IMR-90 (cell line): ENCODE measurements around the gene BGN. TPM values are rescaled to one million over a fixed set of nuclear protein-coding genes. Genes with fewer than 3 reads are reported as not detected.

Experiments used
- ATAC-seq: fragments of 200-7000 bp; cut with Tn5 transposase; 2 replicates; pipeline ENCODE4 v1.9.1; 2020; ENCODE audit warnings: low read depth, mild to moderate bottlenecking, moderate library complexity
- BruUV-seq: library from RNA; stranded (reverse); fragments of 400-500 nt; replicated peaks from 2 replicates; lab custom pipeline; 2021; lab: Mats Ljungman, UMichigan
- CTCF ChIA-PET: fragments of 300-600 bp; formaldehyde crosslinking; extraction: SDS; loops from one replicate; lab custom pipeline; 2021; ENCODE audit warnings: antibody characterized with exemption; lab: Yijun Ruan, JAX
- POLR2A ChIA-PET: fragments of 300-600 bp; sonication (Branson Sonifier 250); formaldehyde crosslinking; loops from one replicate; lab custom pipeline; 2022; ENCODE audit warnings: antibody characterized with exemption; ENCODE audit not compliant: unreplicated experiment; lab: Charles Lee
- DNase-seq: peaks from one replicate; pipeline ENCODE4 v3.0.0; 2013
- H2AFZ ChIP-seq: replicated peaks from 2 replicates; pipeline ENCODE3; 2013; ENCODE audit warnings: low read length, mild to moderate bottlenecking; ENCODE audit not compliant: poor library complexity
- H2AK5ac ChIP-seq: 2 replicates; pipeline ENCODE4 v1.6.1; 2013; ENCODE audit warnings: low read depth, low read length, inconsistent platforms
- H2AK9ac ChIP-seq: replicated peaks from 2 replicates; pipeline ENCODE3; 2013; ENCODE audit warnings: mild to moderate bottlenecking, low read depth, low read length, moderate library complexity; ENCODE audit not compliant: poor library complexity
- H2BK120ac ChIP-seq: 2 replicates; pipeline ENCODE4 v1.6.1; 2013; ENCODE audit warnings: low read depth, low read length, inconsistent platforms
- H2BK15ac ChIP-seq: 3 replicates; pipeline ENCODE4 v1.6.1; 2013; ENCODE audit warnings: low read depth, low read length, inconsistent platforms
- H2BK20ac ChIP-seq: 2 replicates; pipeline ENCODE4 v1.6.1; 2013; ENCODE audit warnings: low read depth, mild to moderate bottlenecking, inconsistent platforms, low read length, moderate library complexity
- H2BK5ac ChIP-seq: 2 replicates; pipeline ENCODE4 v1.6.1; 2013; ENCODE audit warnings: mild to moderate bottlenecking, low read depth, low read length, inconsistent platforms; ENCODE audit not compliant: poor library complexity, severe bottlenecking
- H3K14ac ChIP-seq: replicated peaks from 2 replicates; pipeline ENCODE4 v1.6.1; 2013; ENCODE audit warnings: low read depth, low read length, inconsistent platforms
- H3K18ac ChIP-seq: 2 replicates; pipeline ENCODE4 v1.6.1; 2013; ENCODE audit warnings: low read depth, low read length, control low read depth
- H3K23ac ChIP-seq: 2 replicates; pipeline ENCODE4 v1.6.1; 2013; ENCODE audit warnings: low read depth, low read length, inconsistent platforms
- H3K27ac ChIP-seq: 2 replicates; pipeline ENCODE4 v1.5.1; 2013; ENCODE audit warnings: mild to moderate bottlenecking, control low read depth, low read length; ENCODE audit not compliant: insufficient read depth
- H3K27me3 ChIP-seq: 2 replicates; pipeline ENCODE4 v1.6.1; 2013; ENCODE audit warnings: low read length; ENCODE audit not compliant: control insufficient read depth, insufficient read depth
- H3K36me3 ChIP-seq: 2 replicates; pipeline ENCODE4 v1.6.1; 2013; ENCODE audit warnings: low read length, mixed read lengths; ENCODE audit not compliant: control insufficient read depth, insufficient read depth
- H3K4ac ChIP-seq: 2 replicates; pipeline ENCODE4 v1.6.1; 2013; ENCODE audit warnings: low read depth, low read length, inconsistent platforms
- H3K4me1 ChIP-seq: 2 replicates; pipeline ENCODE4 v1.6.1; 2013; ENCODE audit warnings: low read length, mixed read lengths; ENCODE audit not compliant: control insufficient read depth, insufficient read depth
- H3K4me2 ChIP-seq: 2 replicates; pipeline ENCODE4 v1.6.1; 2013; ENCODE audit warnings: low read depth, mild to moderate bottlenecking, control low read depth, low read length, moderate library complexity
- H3K4me3 ChIP-seq: 2 replicates; pipeline ENCODE4 v1.5.1; 2013; ENCODE audit warnings: low read depth, mild to moderate bottlenecking, control low read depth, low read length, moderate library complexity; ENCODE audit not compliant: insufficient read depth
- H3K56ac ChIP-seq: 2 replicates; pipeline ENCODE4 v1.6.1; 2013; ENCODE audit warnings: low read length, inconsistent platforms; ENCODE audit not compliant: insufficient read depth; ENCODE audit errors: extremely low read depth
- H3K79me1 ChIP-seq, 2 experiments: 2 replicates each; pipeline ENCODE4 v1.6.1; 2013; ENCODE audit warnings: low read length in 2 of 2, inconsistent platforms in 1 of 2, low read depth in 1 of 2
- H3K9ac ChIP-seq: 2 replicates; pipeline ENCODE4 v1.6.1; 2013; ENCODE audit warnings: low read depth, low read length, control low read depth
- H3K9me1 ChIP-seq: 2 replicates; pipeline ENCODE4 v1.6.1; 2013; ENCODE audit warnings: low read length, inconsistent platforms; ENCODE audit not compliant: insufficient read depth
- H3K9me3 ChIP-seq: 2 replicates; pipeline ENCODE4 v1.6.1; 2013; ENCODE audit warnings: low read length; ENCODE audit not compliant: control insufficient read depth, insufficient read depth
- H4K20me1 ChIP-seq: 2 replicates; pipeline ENCODE4 v1.6.1; 2013; ENCODE audit warnings: low read length, inconsistent platforms; ENCODE audit not compliant: insufficient read depth
- H4K5ac ChIP-seq: 2 replicates; pipeline ENCODE4 v1.6.1; 2013; ENCODE audit warnings: mild to moderate bottlenecking, low read depth, low read length, control low read depth
- H4K8ac ChIP-seq, 2 experiments: 2 replicates each; pipeline ENCODE4 v1.6.1; 2013; ENCODE audit warnings: low read depth in 2 of 2, low read length in 2 of 2, control low read depth in 1 of 2, inconsistent platforms in 1 of 2
- H4K91ac ChIP-seq: 2 replicates; pipeline ENCODE4 v1.6.1; 2013; ENCODE audit warnings: low read depth, low read length, inconsistent platforms; ENCODE audit not compliant: insufficient read depth
- BHLHE40 ChIP-seq: fragments of 150-350 bp; IDR thresholded peaks from 2 replicates; pipeline ENCODE4 v1.6.1; 2016; ENCODE audit warnings: mild to moderate bottlenecking, low read depth, low read length
- CEBPB ChIP-seq: IDR thresholded peaks from 2 replicates; pipeline ENCODE4 v1.6.1; 2012; ENCODE audit warnings: low read depth, low read length, improper control_type of control experiment
- CHD1 ChIP-seq: IDR thresholded peaks from 2 replicates; pipeline ENCODE4 v1.6.1; 2012; ENCODE audit warnings: low read depth, low read length, improper control_type of control experiment
- ELK1 ChIP-seq: fragments of 150-350 bp; IDR thresholded peaks from 2 replicates; pipeline ENCODE4 v1.6.1; 2016; ENCODE audit warnings: low read depth, mild to moderate bottlenecking, low read length, moderate library complexity, borderline replicate concordance
- FOS ChIP-seq: fragments of 150-350 bp; IDR thresholded peaks from 2 replicates; pipeline ENCODE4 v1.6.1; 2016; ENCODE audit warnings: low read depth, low read length
- MAFK ChIP-seq: IDR thresholded peaks from 2 replicates; pipeline ENCODE4 v1.6.1; 2012; ENCODE audit warnings: low read depth, low read length, improper control_type of control experiment
- MAZ ChIP-seq: IDR thresholded peaks from 2 replicates; pipeline ENCODE4 v1.6.1; 2012; ENCODE audit warnings: low read depth, mild to moderate bottlenecking, low read length, improper control_type of control experiment, moderate library complexity, borderline replicate concordance
- MXI1 ChIP-seq: IDR thresholded peaks from 2 replicates; pipeline ENCODE4 v1.6.1; 2012; ENCODE audit warnings: low read depth, mild to moderate bottlenecking, low read length, moderate library complexity, borderline replicate concordance
- NFE2L2 ChIP-seq: fragments of 150-350 bp; IDR thresholded peaks from 2 replicates; pipeline ENCODE4 v1.6.1; 2016; ENCODE audit warnings: low read depth, mild to moderate bottlenecking, low read length
- POLR2A ChIP-seq: IDR thresholded peaks from 2 replicates; pipeline ENCODE4 v1.6.1; 2012; ENCODE audit warnings: mild to moderate bottlenecking, low read depth, low read length
- RAD21 ChIP-seq: IDR thresholded peaks from 2 replicates; pipeline ENCODE4 v1.6.1; 2012; ENCODE audit warnings: low read length, improper control_type of control experiment
- RCOR1 ChIP-seq: IDR thresholded peaks from 2 replicates; pipeline ENCODE4 v1.6.1; 2012; ENCODE audit warnings: mild to moderate bottlenecking, low read length, improper control_type of control experiment; ENCODE audit not compliant: insufficient replicate concordance
- RFX5 ChIP-seq: IDR thresholded peaks from 2 replicates; pipeline ENCODE4 v1.8.0; 2012; ENCODE audit warnings: low read depth, mild to moderate bottlenecking, low read length, moderate library complexity
- WGBS, 2 experiments: methylation state at CpG; one replicate each; pipeline versions ENCODE4 v1.1.5 to v1.1.7; 2013; ENCODE audit warnings: missing lambda C conversion rate in 2 of 2; ENCODE audit not compliant: insufficient read length in 1 of 2; ENCODE audit errors: extremely low coverage in 2 of 2; 5-methylcytosine and 5-hydroxymethylcytosine counted together
- dilution Hi-C: fragments of 300-500 bp; cut with HindIII; formaldehyde crosslinking; loops from one replicate; pipeline ENCODE4 v1.14.3; 2018; ENCODE audit warnings: low sequenced_read_pairs; ENCODE audit not compliant: unreplicated experiment
- in situ Hi-C: fragments of 300-500 bp; cut with MboI; formaldehyde crosslinking; loops from 3 replicates; pipeline ENCODE4 v1.14.3; 2019; ENCODE audit warnings: low sequenced_read_pairs, inconsistent platforms, mixed read lengths
- intact Hi-C: fragments of 100-400 bp; cut with micrococcal nuclease; formaldehyde crosslinking; loops from 2 replicates; pipeline ENCODE4 v1.10.0; 2022
- polyA plus RNA-seq, 3 experiments: library from polyadenylated mRNA; depleted of rRNA; stranded (reverse); fragments of >200 nt; gene quantifications; 2 replicates each; pipeline ENCODE4 v1.2.3, GENCODE V29; 2012; ENCODE audit warnings: low replicate concordance in 1 of 3
- total RNA-seq: library from RNA; depleted of rRNA; stranded (reverse); fragments of >200 nt; gene quantifications from 2 replicates; pipeline ENCODE4 v1.2.3, GENCODE V29; 2012
- TF ChIP-seq, protein P1 (sequence below): conservative IDR thresholded peaks from 2 replicates; pipeline ENCODE4 v1.5.1; 2012; ENCODE audit warnings: mild to moderate bottlenecking, low read depth, low read length, improper control_type of control experiment
- TF ChIP-seq, protein P2 (sequence below): fragments of 150-350 bp; IDR thresholded peaks from 2 replicates; pipeline ENCODE4 v1.6.1; 2017; ENCODE audit warnings: mild to moderate bottlenecking, antibody characterized with exemption, low read length, low read depth

The BGN gene
- total and polyA plus RNA-seq, 2 of the 4 experiments (the other 2 are of a cell fraction): 11.3 to 298 TPM

DNA sequence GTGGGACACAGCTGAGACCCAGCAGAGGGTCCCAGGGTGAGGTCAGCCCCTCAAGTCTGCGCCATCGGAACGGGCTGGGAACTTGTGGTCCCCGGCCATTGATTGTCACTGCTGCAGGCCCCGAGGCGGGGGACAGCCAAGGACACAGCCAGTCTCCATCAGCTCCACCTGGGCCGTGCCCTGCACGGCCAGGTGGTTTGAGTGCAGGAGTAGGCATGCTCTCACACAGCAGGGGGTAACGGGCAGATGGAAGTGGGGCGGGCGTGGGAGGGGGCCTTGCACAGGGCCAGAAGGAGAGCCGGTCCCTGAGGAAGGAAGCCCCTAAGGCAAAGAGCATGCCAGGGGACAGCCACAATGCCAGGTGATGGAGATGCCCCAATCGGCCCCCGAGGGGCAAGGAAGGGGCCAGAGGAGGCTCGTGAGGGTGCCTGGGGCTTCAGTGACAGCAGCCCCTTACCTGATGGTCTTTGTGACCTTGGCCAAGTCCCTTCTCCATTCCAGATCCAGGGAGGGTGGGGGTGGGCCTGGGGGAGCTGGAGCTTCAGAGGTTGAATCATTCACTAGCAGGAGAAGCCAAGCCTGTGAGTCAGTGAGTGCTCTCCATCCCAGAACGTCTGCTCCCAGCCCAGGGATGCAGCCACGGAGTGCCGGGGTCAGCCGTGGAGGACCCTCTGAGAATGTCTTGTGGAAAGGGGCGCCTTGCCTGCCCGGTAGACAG is 24.9 kb downstream of the BGN start:
- no peaks in the 10 kb centered on the region; the same call in 1 of the 2 replicates for H3K9me3 ChIP-seq
- ATAC-seq: peak; percentile 84
- H3K36me3 ChIP-seq: no peaks in the 10 kb centered on the region
- no peaks in the 10 kb centered on the region; the same call in 1 of the 2 replicates for H3K9me1 ChIP-seq
- H2BK120ac ChIP-seq: no peak overlapping the region
- CTCF ChIA-PET: no interaction called here
- H3K9ac ChIP-seq: no peak overlapping the region
- peaks cover 30% of the 10 kb centered on the region for H3K27me3 ChIP-seq
- H3K79me1 ChIP-seq: no peaks in the 10 kb centered on the region
- H3K4me3 ChIP-seq: no peak overlapping the region
- H4K20me1 ChIP-seq: no peaks in the 10 kb centered on the region
- peaks cover 2% of the 10 kb centered on the region; the same call in 1 of the 2 replicates for H3K4me1 ChIP-seq
- H4K5ac ChIP-seq: no peak overlapping the region
- H3K27ac ChIP-seq: no peak overlapping the region
- in situ Hi-C loops: no loop called here
- no peak overlapping the region for H2BK20ac ChIP-seq
- no peak overlapping the region for H3K4ac ChIP-seq
- dilution Hi-C loops: no loop called here
- 0 out of 2 replicates have a peak overlapping the region, but pooled peaks have one; percentile 24 for H3K4me2 ChIP-seq
- H3K14ac ChIP-seq: no peak overlapping the region
- no TSS peak for BruUV-seq
- DNase-seq: peak; percentile 55
- H2AK5ac ChIP-seq: no peak overlapping the region
- intact Hi-C loops: loop anchor here (2.0 kb wide), 1 partner anchor 79 kb away; the partner anchor contains the start of gene CCNQ
- H2BK5ac ChIP-seq: no peak overlapping the region
- no peak overlapping the region for H4K91ac ChIP-seq
- H2AFZ ChIP-seq: no peak overlapping the region
- H4K8ac ChIP-seq: no peak overlapping the region
- POLR2A ChIA-PET: no interaction called here
- no peak overlapping the region for H2BK15ac ChIP-seq
- H3K56ac ChIP-seq: no peak overlapping the region
- H3K23ac ChIP-seq: no peak overlapping the region
- H2AK9ac ChIP-seq: no peak overlapping the region
- WGBS, 2 experiments: 48% methylated on average over 5 of the region's 21 CpGs; no CpG with 5 or more reads in 1 of the 2 experiments
- no peak overlapping the region for H3K18ac ChIP-seq
- TF ChIP-seq RAD21 (no peak), RFX5 (no peak), CEBPB (no peak), RCOR1 (no peak), MAFK (no peak), MAZ (no peak), FOS (no peak), BHLHE40 (no peak), POLR2A (no peak), ELK1 (no peak), MXI1 (no peak), CHD1 (no peak), NFE2L2 (no peak)
- TF ChIP-seq, protein P1, sequence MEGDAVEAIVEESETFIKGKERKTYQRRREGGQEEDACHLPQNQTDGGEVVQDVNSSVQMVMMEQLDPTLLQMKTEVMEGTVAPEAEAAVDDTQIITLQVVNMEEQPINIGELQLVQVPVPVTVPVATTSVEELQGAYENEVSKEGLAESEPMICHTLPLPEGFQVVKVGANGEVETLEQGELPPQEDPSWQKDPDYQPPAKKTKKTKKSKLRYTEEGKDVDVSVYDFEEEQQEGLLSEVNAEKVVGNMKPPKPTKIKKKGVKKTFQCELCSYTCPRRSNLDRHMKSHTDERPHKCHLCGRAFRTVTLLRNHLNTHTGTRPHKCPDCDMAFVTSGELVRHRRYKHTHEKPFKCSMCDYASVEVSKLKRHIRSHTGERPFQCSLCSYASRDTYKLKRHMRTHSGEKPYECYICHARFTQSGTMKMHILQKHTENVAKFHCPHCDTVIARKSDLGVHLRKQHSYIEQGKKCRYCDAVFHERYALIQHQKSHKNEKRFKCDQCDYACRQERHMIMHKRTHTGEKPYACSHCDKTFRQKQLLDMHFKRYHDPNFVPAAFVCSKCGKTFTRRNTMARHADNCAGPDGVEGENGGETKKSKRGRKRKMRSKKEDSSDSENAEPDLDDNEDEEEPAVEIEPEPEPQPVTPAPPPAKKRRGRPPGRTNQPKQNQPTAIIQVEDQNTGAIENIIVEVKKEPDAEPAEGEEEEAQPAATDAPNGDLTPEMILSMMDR: no peak
- TF ChIP-seq, protein P2, sequence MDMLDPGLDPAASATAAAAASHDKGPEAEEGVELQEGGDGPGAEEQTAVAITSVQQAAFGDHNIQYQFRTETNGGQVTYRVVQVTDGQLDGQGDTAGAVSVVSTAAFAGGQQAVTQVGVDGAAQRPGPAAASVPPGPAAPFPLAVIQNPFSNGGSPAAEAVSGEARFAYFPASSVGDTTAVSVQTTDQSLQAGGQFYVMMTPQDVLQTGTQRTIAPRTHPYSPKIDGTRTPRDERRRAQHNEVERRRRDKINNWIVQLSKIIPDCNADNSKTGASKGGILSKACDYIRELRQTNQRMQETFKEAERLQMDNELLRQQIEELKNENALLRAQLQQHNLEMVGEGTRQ: no peak
